Lower lobe of right lung (tissue), 2 donors: ENCODE measurements around the gene CWF19L2. TPM values are rescaled to one million over a fixed set of nuclear protein-coding genes. Genes with fewer than 3 reads are reported as not detected.
"Not testable (repeated sequence)": the region's sequence is repeated elsewhere in the genome, so short reads cannot be mapped to it uniquely, and the experiment has no call there.

ENCODE experiments used
- ATAC-seq, 2 donors: fragments of 200-7000 bp; cut with Tn5 transposase; one replicate each; pipeline ENCODE4 v1.9.1; 2020 to 2022; ENCODE audit warnings: mild to moderate bottlenecking in 2 of 2, moderate library complexity in 2 of 2
- DNase-seq: peaks from one replicate; pipeline ENCODE4 v3.0.0-alpha.2; 2020
- H3K27ac ChIP-seq: fragments of 200-600 bp; one replicate; pipeline ENCODE4 v1.8.0; 2022
- H3K27me3 ChIP-seq: fragments of 200-600 bp; one replicate; pipeline ENCODE4 v1.8.0; 2022; ENCODE audit warnings: low read depth
- H3K36me3 ChIP-seq: fragments of 200-600 bp; one replicate; pipeline ENCODE4 v1.8.0; 2022; ENCODE audit warnings: mild to moderate bottlenecking
- H3K4me1 ChIP-seq: fragments of 200-600 bp; one replicate; pipeline ENCODE4 v1.8.0; 2022
- H3K4me3 ChIP-seq: fragments of 200-600 bp; one replicate; pipeline ENCODE4 v1.8.0; 2022; ENCODE audit warnings: mild to moderate bottlenecking
- H3K9me3 ChIP-seq: fragments of 200-600 bp; one replicate; pipeline ENCODE4 v1.8.0; 2022
- intact Hi-C: fragments of 100-400 bp; cut with DNase I; formaldehyde crosslinking; loops from one replicate; pipeline ENCODE4 v1.11.0; 2022
- long read RNA-seq: library from polyadenylated mRNA; unstranded; transcript quantifications from one replicate; pipeline ENCODE4 v2.0.0, GENCODE V29; 2021
- total RNA-seq: library from RNA; stranded (reverse); fragmentation: NEBNext Ultra II Directional; extraction: Animal tissue kit (Norgen Biotek cat#: 25700); gene quantifications from one replicate; pipeline ENCODE4 v1.2.1, GENCODE V29; 2021
- TF ChIP-seq, protein P1 (sequence below): fragments of 200-600 bp; IDR thresholded peaks from one replicate; pipeline ENCODE4 v1.8.0; 2022; ENCODE audit warnings: antibody characterized with exemption, mild to moderate bottlenecking
- donor health status: DM: no; HTN: yes; CAD: no; lungs with severe emphysema.

CWF19L2 gene
- total RNA-seq: 19.5 TPM
- long read RNA-seq, transcript CWF19L2-201 (18 exons, 3,278 nt): major isoform, 7 of 21 reads
- long read RNA-seq, partial matches to known transcripts: 12 of 21 reads
- long read RNA-seq, other reads (novel, unspliced or antisense): 2 of 21 reads

GRCh38 chr11:107457558-107458271, at the start of gene CWF19L2:
CWF19L2 (minus strand) TSS chr11:107457825; CDS start chr11:107457816, 9 bp downstream.
- TF ChIP-seq, protein P1, sequence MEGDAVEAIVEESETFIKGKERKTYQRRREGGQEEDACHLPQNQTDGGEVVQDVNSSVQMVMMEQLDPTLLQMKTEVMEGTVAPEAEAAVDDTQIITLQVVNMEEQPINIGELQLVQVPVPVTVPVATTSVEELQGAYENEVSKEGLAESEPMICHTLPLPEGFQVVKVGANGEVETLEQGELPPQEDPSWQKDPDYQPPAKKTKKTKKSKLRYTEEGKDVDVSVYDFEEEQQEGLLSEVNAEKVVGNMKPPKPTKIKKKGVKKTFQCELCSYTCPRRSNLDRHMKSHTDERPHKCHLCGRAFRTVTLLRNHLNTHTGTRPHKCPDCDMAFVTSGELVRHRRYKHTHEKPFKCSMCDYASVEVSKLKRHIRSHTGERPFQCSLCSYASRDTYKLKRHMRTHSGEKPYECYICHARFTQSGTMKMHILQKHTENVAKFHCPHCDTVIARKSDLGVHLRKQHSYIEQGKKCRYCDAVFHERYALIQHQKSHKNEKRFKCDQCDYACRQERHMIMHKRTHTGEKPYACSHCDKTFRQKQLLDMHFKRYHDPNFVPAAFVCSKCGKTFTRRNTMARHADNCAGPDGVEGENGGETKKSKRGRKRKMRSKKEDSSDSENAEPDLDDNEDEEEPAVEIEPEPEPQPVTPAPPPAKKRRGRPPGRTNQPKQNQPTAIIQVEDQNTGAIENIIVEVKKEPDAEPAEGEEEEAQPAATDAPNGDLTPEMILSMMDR: no peak
- intact Hi-C loops: no loop called here
- Histone ChIP-seq H3K27ac (peak within 1 kb of the TSS; percentile 76), H3K9me3 (no peaks in the 10 kb centered on the region), H3K27me3 (no peaks in the 10 kb centered on the region), H3K4me1 (peaks cover 14% of the 10 kb centered on the region), H3K4me3 (peak within 1 kb of the TSS; percentile 77), H3K36me3 (peaks cover 25% of the 10 kb centered on the region)
- DNase-seq: peak; percentile 93
- peak; percentile 100 for ATAC-seq

- H3K27ac ChIP-seq: no peak overlapping the region
- peaks cover 53% of the 10 kb centered on the region for H3K36me3 ChIP-seq
- H3K4me1 ChIP-seq: no peaks in the 10 kb centered on the region
- no peak overlapping the region for H3K4me3 ChIP-seq
- TF ChIP-seq, protein P1: no peak
- H3K27me3 ChIP-seq: no peaks in the 10 kb centered on the region
- intact Hi-C loops: no loop called here
- H3K9me3 ChIP-seq: peaks cover 5% of the 10 kb centered on the region
- ATAC-seq (no peak), DNase-seq (no peak)
Observed at GRCh38 chr11:107505647-107506225, 48.1 kb upstream of the CWF19L2 start.

- Histone ChIP-seq H3K27me3 (no peaks in the 10 kb centered on the region), H3K9me3 (peaks cover 5% of the 10 kb centered on the region), H3K4me3 (no peak overlapping the region), H3K27ac (no peak overlapping the region), H3K4me1 (no peaks in the 10 kb centered on the region), H3K36me3 (peaks cover 46% of the 10 kb centered on the region)
- intact Hi-C loops: no loop called here
- TF ChIP-seq, protein P1: no peak
- ATAC-seq (no peak), DNase-seq (no peak)
Observed at GRCh38 chr11:107504981-107505380, 47.4 kb upstream of the CWF19L2 start.

- DNase-seq (no peak), ATAC-seq (no peak)
- Histone ChIP-seq H3K4me1 (no peaks in the 10 kb centered on the region), H3K27ac (no peak overlapping the region), H3K27me3 (no peaks in the 10 kb centered on the region), H3K4me3 (no peak overlapping the region), H3K9me3 (peaks cover 5% of the 10 kb centered on the region), H3K36me3 (peaks cover 39% of the 10 kb centered on the region)
- TF ChIP-seq, protein P1: no peak
- intact Hi-C loops: no loop called here
Observed at GRCh38 chr11:107501713-107502112, 44.1 kb upstream of the CWF19L2 start.

DNA sequence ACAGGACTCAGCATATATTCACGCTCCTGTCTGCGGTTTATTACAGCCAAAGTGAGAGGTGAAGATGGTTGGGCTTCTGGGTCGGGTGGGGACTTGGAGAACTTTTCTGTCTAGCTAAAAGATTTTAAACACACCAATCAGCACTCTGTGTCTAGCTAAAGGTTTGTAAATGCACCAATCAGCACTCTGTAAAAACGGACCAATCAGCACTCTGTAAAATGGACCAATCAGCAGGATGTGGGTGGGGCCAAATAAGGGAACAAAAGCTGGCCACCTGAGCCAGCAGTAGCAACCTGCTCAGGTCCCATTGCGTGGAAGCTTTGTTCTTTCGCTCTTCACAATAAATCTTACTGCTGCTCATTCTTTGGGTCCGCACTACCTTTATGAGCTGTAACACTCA, 39.7 kb upstream of the CWF19L2 start:
- H3K4me1 ChIP-seq, ATAC-seq, H3K36me3 ChIP-seq, H3K27ac ChIP-seq, intact Hi-C loops, DNase-seq, H3K4me3 ChIP-seq, H3K9me3 ChIP-seq, H3K27me3 ChIP-seq: not testable (repeated sequence)

DNA sequence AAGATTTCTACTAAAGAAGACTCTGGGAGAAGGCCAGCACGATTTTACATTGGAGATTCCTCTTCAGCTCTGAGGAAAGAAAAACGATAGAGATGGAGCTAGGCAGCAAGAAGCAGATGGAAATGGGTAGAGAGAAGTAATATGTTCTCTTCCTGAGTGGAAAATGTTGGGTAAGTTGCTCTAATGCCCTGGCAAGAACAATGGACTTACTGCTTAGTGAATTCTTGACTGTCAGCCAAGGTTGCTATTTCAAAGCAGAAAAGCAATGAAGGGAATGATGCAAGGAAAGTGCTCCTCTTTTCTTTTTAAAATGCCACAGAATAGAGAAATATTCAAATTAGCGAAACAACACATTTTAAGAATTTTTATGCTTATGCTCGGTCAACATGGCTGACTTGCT, 38.4 kb upstream of the CWF19L2 start:
- H3K4me3 ChIP-seq: no peak overlapping the region
- no peaks in the 10 kb centered on the region for H3K27me3 ChIP-seq
- H3K4me1 ChIP-seq: no peaks in the 10 kb centered on the region
- ATAC-seq: no peak
- intact Hi-C loops: no loop called here
- TF ChIP-seq, protein P1: no peak
- no peak overlapping the region for H3K27ac ChIP-seq
- no peak for DNase-seq
- no peaks in the 10 kb centered on the region for H3K9me3 ChIP-seq
- no peaks in the 10 kb centered on the region for H3K36me3 ChIP-seq
